ENCODE data around the gene CCL7. TPM values are rescaled to one million over a fixed set of nuclear protein-coding genes. Genes with fewer than 3 reads are reported as not detected.

The CCL7 gene
- total RNA-seq, 4 donors from 2014 or later, result 2.2 TPM; not detected in 3

- no peaks in the 10 kb centered on the region for H3K9me3 ChIP-seq
- H3K4me1 ChIP-seq, result peaks cover 48 to 93% (median 68%) of the 10 kb centered on the region in 3 donors
- ATAC-seq, result peak; percentile 88
- H3K36me3 ChIP-seq, result no peaks in the 10 kb centered on the region
- H3K4me3 ChIP-seq, result no peak overlapping the region
- 0% methylated on average over 4 to 5 of the region's 6 CpGs for WGBS, 2 donors (ENCODE audit: low coverage in 1 of 2)
- no peaks in the 10 kb centered on the region for H3K27me3 ChIP-seq
- H3K27ac ChIP-seq, result peak overlapping the region; percentile 84 to 92 (median 88)
- TF ChIP-seq CTCF (IDR thresholded peaks at IDR 0.05) (no peak), POLR2AphosphoS5 (IDR thresholded peaks at IDR 0.05) (peak; percentile 97), EP300 (IDR thresholded peaks at IDR 0.05) (no peak)
Measured at GRCh38 chr17:34252444-34253138, 17.4 kb upstream of the CCL7 start.

GRCh38 chr17:34253139-34253525 lies 16.9 kb upstream of the CCL7 start:
- 68 to 84% methylated on average over 3 of the region's 3 CpGs for WGBS, 2 donors (ENCODE audit: low coverage in 1 of 2)
- peak overlapping the region; percentile 84 to 92 (median 88) for H3K27ac ChIP-seq
- ATAC-seq, result no peak
- no peak overlapping the region for H3K4me3 ChIP-seq
- no peaks in the 10 kb centered on the region for H3K27me3 ChIP-seq
- no peak for TF ChIP-seq EP300 (IDR thresholded peaks at IDR 0.05)
- no peak for TF ChIP-seq CTCF (IDR thresholded peaks at IDR 0.05)
- TF ChIP-seq POLR2A (IDR thresholded peaks at IDR 0.05), result no peak
- peak; percentile 11 for TF ChIP-seq POLR2AphosphoS5 (IDR thresholded peaks at IDR 0.05)
- no peaks in the 10 kb centered on the region for H3K36me3 ChIP-seq
- peaks cover 46 to 87% (median 65%) of the 10 kb centered on the region in 3 donors for H3K4me1 ChIP-seq
- H3K9me3 ChIP-seq, result no peaks in the 10 kb centered on the region

- peak; percentile 94 for TF ChIP-seq POLR2AphosphoS5 (IDR thresholded peaks at IDR 0.05)
- no peak for TF ChIP-seq POLR2A (IDR thresholded peaks at IDR 0.05)
- no peak for TF ChIP-seq CTCF (IDR thresholded peaks at IDR 0.05)
- no peak for TF ChIP-seq EP300 (IDR thresholded peaks at IDR 0.05)
- no peaks in the 10 kb centered on the region for H3K27me3 ChIP-seq
- 6 to 7% methylated on average over 2 of the region's 3 CpGs for WGBS, 2 donors (ENCODE audit: low coverage in 1 of 2)
- H3K4me3 ChIP-seq, result no peak overlapping the region
- H3K27ac ChIP-seq, result peak overlapping the region; percentile 84 to 92 (median 88)
- no peaks in the 10 kb centered on the region for H3K36me3 ChIP-seq
- peak; percentile 79 for ATAC-seq
- no peaks in the 10 kb centered on the region for H3K9me3 ChIP-seq
- peaks cover 41 to 77% (median 59%) of the 10 kb centered on the region in 3 donors for H3K4me1 ChIP-seq
Measured at GRCh38 chr17:34254146-34254545, 15.9 kb upstream of the CCL7 start.

- TF ChIP-seq CTCF (IDR thresholded peaks at IDR 0.05) (no peak), POLR2A (IDR thresholded peaks at IDR 0.05) (no peak), POLR2AphosphoS5 (IDR thresholded peaks at IDR 0.05) (peak; percentile 74), EP300 (IDR thresholded peaks at IDR 0.05) (no peak)
- no peaks in the 10 kb centered on the region for H3K27me3 ChIP-seq
- peak; percentile 40 for ATAC-seq
- peaks cover 34 to 70% (median 52%) of the 10 kb centered on the region in 3 donors for H3K4me1 ChIP-seq
- no peaks in the 10 kb centered on the region for H3K36me3 ChIP-seq
- H3K9me3 ChIP-seq, result no peaks in the 10 kb centered on the region
- H3K27ac ChIP-seq, result peak within 1 kb of the TSS; percentile 84 to 92 (median 88)
- H3K4me3 ChIP-seq, result peak within 1 kb of the TSS; percentile 42 to 44
- WGBS, 2 donors (ENCODE audit: low coverage in 1 of 2), result 2% methylated on average over 8 to 11 of the region's 11 CpGs
Measured at GRCh38 chr17:34254651-34255380, 15.2 kb upstream of the CCL7 start, which contains the start of gene CCL2. Gene CCL2 (plus strand): TSS chr17:34255285. CDS start chr17:34255350, 65 bp downstream.
